GM12878 (cell line): ENCODE data around the gene TM4SF1. TPM values are rescaled to one million over a fixed set of nuclear protein-coding genes. Genes with fewer than 3 reads are reported as not detected.

Experiments
- BCL3 ChIP-seq: IDR thresholded peaks from 2 replicates; pipeline ENCODE4 v1.6.1; 2011; ENCODE audit warnings: borderline replicate concordance, low read depth, mild to moderate bottlenecking, moderate library complexity, low read length; ENCODE audit not compliant: insufficient read depth, poor library complexity, severe bottlenecking
- CHD1 ChIP-seq: IDR thresholded peaks from 2 replicates; pipeline ENCODE4 v1.6.1; 2012; ENCODE audit warnings: low read depth, low read length, improper control_type of control experiment
- EGR1 ChIP-seq, 2 experiments: IDR thresholded peaks; 1 replicate in 1 of 2; 2 replicates in 1 of 2; pipeline ENCODE4 v1.6.1; 2011 to 2012; ENCODE audit warnings: low read depth in 2 of 2, low read length in 2 of 2, borderline replicate concordance in 1 of 2, mild to moderate bottlenecking in 1 of 2, moderate library complexity in 1 of 2
- JUND ChIP-seq: IDR thresholded peaks from 2 replicates; pipeline ENCODE4 v1.6.1; 2012; ENCODE audit warnings: low read depth, mild to moderate bottlenecking, low read length, improper control_type of control experiment, moderate library complexity
- MXI1 ChIP-seq: fragments of 150-350 bp; IDR thresholded peaks from 2 replicates; pipeline ENCODE4 v1.6.1; 2011; ENCODE audit warnings: low read depth, mild to moderate bottlenecking, inconsistent platforms, low read length, improper control_type of control experiment
- POLR2AphosphoS5 ChIP-seq: IDR thresholded peaks from 2 replicates; pipeline ENCODE4 v1.6.1; 2011; ENCODE audit warnings: mild to moderate bottlenecking, low read length, inconsistent platforms
- RUNX3 ChIP-seq: IDR thresholded peaks from 2 replicates; pipeline ENCODE4 v1.6.1; 2012; ENCODE audit warnings: low read length, inconsistent platforms
- polyA plus RNA-seq, 11 experiments: library from polyadenylated mRNA; depleted of rRNA in 4 of 11; unstranded in 6 of 11; stranded (reverse) in 5 of 11; fragments of >200 nt; fragmentation: Nextera tagmentation in 4 of 11; fragmentation: Illumina TruSeq in 1 of 11; extraction: Ambion mirVana in 4 of 11; extraction: Trizol in 1 of 11; gene quantifications; 1 replicate in 1 of 11; 2 replicates in 10 of 11; pipeline versions ENCODE4 v1.2.1 to v1.2.3, GENCODE V29; 2011 to 2016; ENCODE audit warnings: inconsistent platforms in 2 of 11, missing spikeins in 2 of 11, low read depth in 1 of 11
- total RNA-seq, 4 experiments: library from RNA; depleted of rRNA in 3 of 4; stranded (reverse); fragments of >200 nt in 3 of 4; fragmentation: Illumina TruSeq in 1 of 4; extraction: Trizol in 1 of 4; gene quantifications; 2 replicates each; pipeline versions ENCODE4 v1.2.1 to v1.2.3, GENCODE V29; 2013 to 2021
- TF ChIP-seq, protein P1 (sequence below): fragments of 450-650 bp; formaldehyde crosslinking; IDR thresholded peaks from 2 replicates; pipeline ENCODE4 v1.4.0; 2022; ENCODE audit warnings: mild to moderate bottlenecking, moderate library complexity
- TF ChIP-seq, protein P2 (sequence below): fragments of 450-650 bp; IDR thresholded peaks from 2 replicates; pipeline ENCODE4 v1.6.1; 2016; ENCODE audit warnings: mild to moderate bottlenecking

TM4SF1 gene
- total and polyA plus RNA-seq, 10 of the 15 experiments (the other 5 are each of a cell fraction or from before 2014, with no cell fraction given): 0.05 to 1.2 TPM; not detected in 8

- TF ChIP-seq, protein P1, sequence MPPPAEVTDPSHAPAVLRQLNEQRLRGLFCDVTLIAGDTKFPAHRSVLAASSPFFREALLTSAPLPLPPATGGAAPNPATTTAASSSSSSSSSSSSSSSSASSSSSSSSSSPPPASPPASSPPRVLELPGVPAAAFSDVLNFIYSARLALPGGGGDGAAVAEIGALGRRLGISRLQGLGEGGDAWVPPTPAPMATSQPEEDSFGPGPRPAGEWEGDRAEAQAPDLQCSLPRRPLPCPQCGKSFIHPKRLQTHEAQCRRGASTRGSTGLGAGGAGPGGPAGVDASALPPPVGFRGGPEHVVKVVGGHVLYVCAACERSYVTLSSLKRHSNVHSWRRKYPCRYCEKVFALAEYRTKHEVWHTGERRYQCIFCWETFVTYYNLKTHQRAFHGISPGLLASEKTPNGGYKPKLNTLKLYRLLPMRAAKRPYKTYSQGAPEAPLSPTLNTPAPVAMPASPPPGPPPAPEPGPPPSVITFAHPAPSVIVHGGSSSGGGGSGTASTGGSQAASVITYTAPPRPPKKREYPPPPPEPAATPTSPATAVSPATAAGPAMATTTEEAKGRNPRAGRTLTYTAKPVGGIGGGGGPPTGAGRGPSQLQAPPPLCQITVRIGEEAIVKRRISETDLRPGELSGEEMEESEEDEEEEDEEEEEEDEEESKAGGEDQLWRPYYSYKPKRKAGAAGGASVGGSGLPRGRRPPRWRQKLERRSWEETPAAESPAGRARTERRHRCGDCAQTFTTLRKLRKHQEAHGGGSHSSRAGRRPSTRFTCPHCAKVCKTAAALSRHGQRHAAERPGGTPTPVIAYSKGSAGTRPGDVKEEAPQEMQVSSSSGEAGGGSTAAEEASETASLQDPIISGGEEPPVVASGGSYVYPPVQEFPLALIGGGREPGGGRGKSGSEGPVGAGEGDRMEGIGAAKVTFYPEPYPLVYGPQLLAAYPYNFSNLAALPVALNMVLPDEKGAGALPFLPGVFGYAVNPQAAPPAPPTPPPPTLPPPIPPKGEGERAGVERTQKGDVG: no peak
- TF ChIP-seq RUNX3 (no peak), MXI1 (no peak), POLR2AphosphoS5 (no peak), JUND (no peak), BCL3 (no peak), CHD1 (no peak), EGR1 (IDR thresholded peaks at IDR 0.05; ENCODE audit: borderline replicate concordance in 1 of 2, low read depth in 2 of 2, low read length in 2 of 2) (no peak)
- TF ChIP-seq, protein P2, sequence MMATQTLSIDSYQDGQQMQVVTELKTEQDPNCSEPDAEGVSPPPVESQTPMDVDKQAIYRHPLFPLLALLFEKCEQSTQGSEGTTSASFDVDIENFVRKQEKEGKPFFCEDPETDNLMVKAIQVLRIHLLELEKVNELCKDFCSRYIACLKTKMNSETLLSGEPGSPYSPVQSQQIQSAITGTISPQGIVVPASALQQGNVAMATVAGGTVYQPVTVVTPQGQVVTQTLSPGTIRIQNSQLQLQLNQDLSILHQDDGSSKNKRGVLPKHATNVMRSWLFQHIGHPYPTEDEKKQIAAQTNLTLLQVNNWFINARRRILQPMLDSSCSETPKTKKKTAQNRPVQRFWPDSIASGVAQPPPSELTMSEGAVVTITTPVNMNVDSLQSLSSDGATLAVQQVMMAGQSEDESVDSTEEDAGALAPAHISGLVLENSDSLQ: no peak
These were observed 1.2 kb upstream of the TM4SF1 start (continued) for GRCh38 chr3:149378478-149379309.
